HG03521 (cell line): ENCODE data around the gene HMX1.

Experiments used
- ATAC-seq: cut with Tn5 transposase; IDR thresholded peaks from one replicate; pipeline ENCODE4 v1.9.1; 2021; ENCODE audit warnings: mild to moderate bottlenecking, moderate library complexity; ENCODE audit not compliant: unreplicated experiment

Gene HMX1

GRCh38 chr4:8869002-8869897 is 2.4 kb downstream of the HMX1 start:
- no peak for ATAC-seq

GRCh38 chr4:8868321-8869001 is 3.2 kb downstream of the HMX1 start:
- ATAC-seq, result no peak

GRCh38 chr4:8867624-8868320 is 3.9 kb downstream of the HMX1 start:
- no peak for ATAC-seq

GRCh38 chr4:8866828-8867623 is 4.6 kb downstream of the HMX1 start:
- no peak for ATAC-seq

GRCh38 chr4:8866421-8866820 is 5.2 kb downstream of the HMX1 start:
- ATAC-seq, result no peak

- ATAC-seq, result no peak
Measured at GRCh38 chr4:8865681-8866310, 5.8 kb downstream of the HMX1 start.

GRCh38 chr4:8864912-8865680 is 6.5 kb downstream of the HMX1 start:
- no peak for ATAC-seq

GRCh38 chr4:8863686-8864682 is 7.7 kb downstream of the HMX1 start:
- ATAC-seq, result no peak

- ATAC-seq, result no peak
Measured at GRCh38 chr4:8862800-8863685, 8.6 kb downstream of the HMX1 start.

- ATAC-seq, result no peak
Measured at GRCh38 chr4:8862334-8862733, 9.3 kb downstream of the HMX1 start.

GRCh38 chr4:8861576-8862295 is 9.9 kb downstream of the HMX1 start:
- no peak for ATAC-seq

GRCh38 chr4:8860892-8861575 is 10.6 kb downstream of the HMX1 start:
- ATAC-seq, result no peak

GRCh38 chr4:8860096-8860891 is 11.3 kb downstream of the HMX1 start:
- no peak for ATAC-seq

- no peak for ATAC-seq
Measured at GRCh38 chr4:8859550-8860095, 12.0 kb downstream of the HMX1 start.

- no peak for ATAC-seq
Measured at GRCh38 chr4:8858701-8859210, 12.9 kb downstream of the HMX1 start.
